ENCODE data around the gene ARHGEF16. TPM values are rescaled to one million over a fixed set of nuclear protein-coding genes. Genes with fewer than 3 reads are reported as not detected.

Gene ARHGEF16
- total RNA-seq, 1 donor from 2014 or later: 21.6 TPM

- Histone ChIP-seq H3K27me3 (ENCODE audit: control insufficient read depth, insufficient read depth, low read length) (no peaks in the 10 kb centered on the region), H3K4me3 (ENCODE audit: low read depth, low read length) (no peak overlapping the region), H3K36me3 (ENCODE audit: control insufficient read depth, insufficient read depth, low read length) (no peaks in the 10 kb centered on the region)
- no peak for DNase-seq (ENCODE audit: low read depth)
- peak; percentile 23 for FAIRE-seq
- TF ChIP-seq CTCF (IDR thresholded peaks at IDR 0.05; ENCODE audit: insufficient read depth, low read length, severe bottlenecking): no peak
These were observed 62.6 kb downstream of the ARHGEF16 start for GRCh38 chr1:3516911-3517675.

- peak; percentile 75 for TF ChIP-seq CTCF (IDR thresholded peaks at IDR 0.05; ENCODE audit: insufficient read depth, low read length, severe bottlenecking)
- no peak overlapping the region for H3K4me3 ChIP-seq (ENCODE audit: low read depth, low read length)
- no peak for DNase-seq (ENCODE audit: low read depth)
- H3K27me3 ChIP-seq (ENCODE audit: control insufficient read depth, insufficient read depth, low read length): no peaks in the 10 kb centered on the region
- FAIRE-seq: no peak
- no peaks in the 10 kb centered on the region for H3K36me3 ChIP-seq (ENCODE audit: control insufficient read depth, insufficient read depth, low read length)
These were observed 63.8 kb downstream of the ARHGEF16 start for GRCh38 chr1:3518256-3518655.

GRCh38 chr1:3518756-3519155 lies 64.3 kb downstream of the ARHGEF16 start:
- H3K27me3 ChIP-seq (ENCODE audit: control insufficient read depth, insufficient read depth, low read length): no peaks in the 10 kb centered on the region
- H3K36me3 ChIP-seq (ENCODE audit: control insufficient read depth, insufficient read depth, low read length): no peaks in the 10 kb centered on the region
- no peak for TF ChIP-seq CTCF (IDR thresholded peaks at IDR 0.05; ENCODE audit: insufficient read depth, low read length, severe bottlenecking)
- FAIRE-seq (no peak), DNase-seq (ENCODE audit: low read depth) (no peak)
- no peak overlapping the region for H3K4me3 ChIP-seq (ENCODE audit: low read depth, low read length)

- DNase-seq (ENCODE audit: low read depth) (no peak), FAIRE-seq (no peak)
- H3K27me3 ChIP-seq (ENCODE audit: control insufficient read depth, insufficient read depth, low read length): no peaks in the 10 kb centered on the region
- no peak overlapping the region for H3K4me3 ChIP-seq (ENCODE audit: low read depth, low read length)
- TF ChIP-seq CTCF (IDR thresholded peaks at IDR 0.05; ENCODE audit: insufficient read depth, low read length, severe bottlenecking): no peak
- no peaks in the 10 kb centered on the region for H3K36me3 ChIP-seq (ENCODE audit: control insufficient read depth, insufficient read depth, low read length)
These were observed 64.9 kb downstream of the ARHGEF16 start for GRCh38 chr1:3519301-3519885.

- FAIRE-seq (no peak), DNase-seq (ENCODE audit: low read depth) (no peak)
- Histone ChIP-seq H3K27me3 (ENCODE audit: control insufficient read depth, insufficient read depth, low read length) (no peaks in the 10 kb centered on the region), H3K36me3 (ENCODE audit: control insufficient read depth, insufficient read depth, low read length) (no peaks in the 10 kb centered on the region), H3K4me3 (ENCODE audit: low read depth, low read length) (no peak overlapping the region)
- TF ChIP-seq CTCF (IDR thresholded peaks at IDR 0.05; ENCODE audit: insufficient read depth, low read length, severe bottlenecking): no peak
These were observed 66.2 kb downstream of the ARHGEF16 start for GRCh38 chr1:3520419-3521378.
